DOHH2 (cell line): ENCODE results near the gene GATB.

Experiments
- H3F3A ChIP-seq: fragments of 200-600 bp; sonication (generic), shearing (Covaris generic); 2 replicates; pipeline ENCODE4 v1.6.0; 2016; ENCODE audit warnings: antibody characterized with exemption, mild to moderate bottlenecking; ENCODE audit not compliant: control insufficient read depth, insufficient read depth
- H3K27ac ChIP-seq: fragments of 200-600 bp; sonication (generic); 2 replicates; pipeline ENCODE4 v1.5.1; 2014; ENCODE audit warnings: low read depth, mild to moderate bottlenecking, low read length, moderate library complexity
- H3K27me3 ChIP-seq: fragments of 200-600 bp; sonication (generic); 2 replicates; pipeline ENCODE4 v1.6.1; 2014; ENCODE audit warnings: mild to moderate bottlenecking, low read length, mixed read lengths; ENCODE audit not compliant: control insufficient read depth
- H3K36me3 ChIP-seq: fragments of 200-600 bp; sonication (generic); 2 replicates; pipeline ENCODE4 v1.6.1; 2014; ENCODE audit warnings: mild to moderate bottlenecking, low read length, moderate library complexity, mixed read lengths; ENCODE audit not compliant: control insufficient read depth
- H3K4me1 ChIP-seq: fragments of 200-600 bp; sonication (generic); 2 replicates; pipeline ENCODE4 v1.6.1; 2014; ENCODE audit warnings: mild to moderate bottlenecking, low read length, mixed read lengths; ENCODE audit not compliant: control insufficient read depth
- H3K4me2 ChIP-seq: fragments of 200-600 bp; sonication (generic); 2 replicates; pipeline ENCODE4 v1.6.0; 2014; ENCODE audit warnings: mild to moderate bottlenecking, low read length, moderate library complexity
- H3K4me3 ChIP-seq: fragments of 200-600 bp; sonication (generic); 2 replicates; pipeline ENCODE4 v1.5.1; 2014; ENCODE audit warnings: mild to moderate bottlenecking, low read length, mixed read lengths
- H3K79me2 ChIP-seq: fragments of 200-600 bp; sonication (generic); 2 replicates; pipeline ENCODE4 v1.6.1; 2014; ENCODE audit warnings: mild to moderate bottlenecking, low read length, mixed read lengths; ENCODE audit not compliant: control insufficient read depth
- H3K9me2 ChIP-seq: fragments of 200-600 bp; sonication (generic); replicated peaks from 2 replicates; pipeline ENCODE4 v1.6.1; 2014; ENCODE audit warnings: mild to moderate bottlenecking, low read length, mixed read lengths; ENCODE audit not compliant: control insufficient read depth
- H3K9me3 ChIP-seq: fragments of 200-600 bp; sonication (generic); 2 replicates; pipeline ENCODE4 v1.6.1; 2014; ENCODE audit warnings: antibody characterized with exemption, low read length, mixed read lengths; ENCODE audit not compliant: control insufficient read depth, insufficient read depth
- H4K20me1 ChIP-seq: fragments of 200-600 bp; sonication (generic); 2 replicates; pipeline ENCODE4 v1.6.0; 2014; ENCODE audit warnings: low read depth, mild to moderate bottlenecking, antibody characterized with exemption, low read length, moderate library complexity; ENCODE audit not compliant: control insufficient read depth, insufficient read depth
- CTCF ChIP-seq: fragments of 200-600 bp; sonication (generic); IDR thresholded peaks from one replicate; pipeline ENCODE4 v1.5.1; 2014; ENCODE audit warnings: antibody characterized with exemption, mild to moderate bottlenecking, low read depth, low read length; ENCODE audit not compliant: poor library complexity, severe bottlenecking
- EZH2phosphoT487 ChIP-seq: fragments of 200-600 bp; sonication (generic); IDR thresholded peaks from 2 replicates; pipeline ENCODE4 v1.6.1; 2017; ENCODE audit warnings: borderline replicate concordance, mild to moderate bottlenecking, antibody characterized with exemption, low read length, moderate library complexity, mixed read lengths

GATB gene

GRCh38 chr4:151760712-151761661, at the start of gene GATB:
TSS of gene GATB (minus strand) at chr4:151761007. CDS start at chr4:151760982, 25 bp downstream.
- Histone ChIP-seq H3K9me3 (no peaks in the 10 kb centered on the region; the same call in 1 of the 2 replicates), H3F3A (no peaks in the 10 kb centered on the region), H3K36me3 (no peaks in the 10 kb centered on the region), H3K9me2 (no peaks in the 10 kb centered on the region; the same call in 1 of the 2 replicates), H3K27me3 (no peaks in the 10 kb centered on the region), H4K20me1 (no peaks in the 10 kb centered on the region), H3K27ac (no peak within 1 kb of the TSS), H3K4me3 (peak within 1 kb of the TSS; percentile 92), H3K4me2 (peak within 1 kb of the TSS; percentile 77), H3K79me2 (peaks cover 10% of the 10 kb centered on the region), H3K4me1 (peaks cover 15% of the 10 kb centered on the region)
- TF ChIP-seq CTCF (peak; percentile 57), EZH2phosphoT487 (no peak)

GRCh38 chr4:151810476-151810875, 49.7 kb upstream of the GATB start:
- H3K36me3 ChIP-seq: no peaks in the 10 kb centered on the region
- no peak for TF ChIP-seq EZH2phosphoT487
- TF ChIP-seq CTCF: no peak
- no peaks in the 10 kb centered on the region for H4K20me1 ChIP-seq
- H3K9me2 ChIP-seq: no peaks in the 10 kb centered on the region
- no peaks in the 10 kb centered on the region for H3K79me2 ChIP-seq
- H3K4me3 ChIP-seq: no peak overlapping the region
- no peaks in the 10 kb centered on the region for H3F3A ChIP-seq
- H3K4me2 ChIP-seq: no peak overlapping the region
- no peak overlapping the region for H3K27ac ChIP-seq
- no peaks in the 10 kb centered on the region; the same call in 1 of the 2 replicates for H3K27me3 ChIP-seq
- no peaks in the 10 kb centered on the region for H3K9me3 ChIP-seq
- H3K4me1 ChIP-seq: no peaks in the 10 kb centered on the region

- TF ChIP-seq EZH2phosphoT487 (no peak), CTCF (no peak)
Observed at GRCh38 chr4:151809716-151810115, 48.9 kb upstream of the GATB start.

More at GRCh38 chr4:151809716-151810115, 48.9 kb upstream of the GATB start:
- Histone ChIP-seq H3K79me2 (no peaks in the 10 kb centered on the region), H3K4me3 (no peak overlapping the region), H3F3A (no peaks in the 10 kb centered on the region), H3K9me3 (no peaks in the 10 kb centered on the region), H3K27me3 (no peaks in the 10 kb centered on the region; the same call in 1 of the 2 replicates), H3K36me3 (no peaks in the 10 kb centered on the region), H3K4me1 (no peaks in the 10 kb centered on the region), H4K20me1 (no peaks in the 10 kb centered on the region), H3K4me2 (no peak overlapping the region), H3K27ac (no peak overlapping the region), H3K9me2 (no peaks in the 10 kb centered on the region)
